ENCODE measurements around the gene RNLS. TPM values are rescaled to one million over a fixed set of nuclear protein-coding genes. Genes with fewer than 3 reads are reported as not detected.

RNLS gene
- total RNA-seq, 1 experiment from 2014 or later, result not detected

DNA sequence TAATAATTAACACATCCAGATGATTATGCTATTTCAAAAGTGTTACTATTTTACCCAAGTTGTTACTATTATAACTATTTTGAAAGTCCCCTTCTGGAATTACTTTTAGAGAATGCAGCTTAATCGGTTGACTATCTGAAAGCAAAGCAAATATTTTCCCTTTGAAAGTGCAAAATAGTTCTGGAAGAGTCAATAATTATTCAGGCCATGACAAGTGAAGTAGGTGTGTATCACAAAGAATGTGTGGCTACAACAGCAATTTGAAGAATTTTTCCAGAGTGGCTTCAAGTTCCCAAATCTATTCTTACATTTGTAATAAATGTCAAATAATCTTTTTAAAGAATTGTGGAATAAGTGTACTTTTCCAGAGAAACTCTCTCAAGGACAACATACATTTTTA is 42.8 kb downstream of the RNLS start:
- TF ChIP-seq, protein P1, sequence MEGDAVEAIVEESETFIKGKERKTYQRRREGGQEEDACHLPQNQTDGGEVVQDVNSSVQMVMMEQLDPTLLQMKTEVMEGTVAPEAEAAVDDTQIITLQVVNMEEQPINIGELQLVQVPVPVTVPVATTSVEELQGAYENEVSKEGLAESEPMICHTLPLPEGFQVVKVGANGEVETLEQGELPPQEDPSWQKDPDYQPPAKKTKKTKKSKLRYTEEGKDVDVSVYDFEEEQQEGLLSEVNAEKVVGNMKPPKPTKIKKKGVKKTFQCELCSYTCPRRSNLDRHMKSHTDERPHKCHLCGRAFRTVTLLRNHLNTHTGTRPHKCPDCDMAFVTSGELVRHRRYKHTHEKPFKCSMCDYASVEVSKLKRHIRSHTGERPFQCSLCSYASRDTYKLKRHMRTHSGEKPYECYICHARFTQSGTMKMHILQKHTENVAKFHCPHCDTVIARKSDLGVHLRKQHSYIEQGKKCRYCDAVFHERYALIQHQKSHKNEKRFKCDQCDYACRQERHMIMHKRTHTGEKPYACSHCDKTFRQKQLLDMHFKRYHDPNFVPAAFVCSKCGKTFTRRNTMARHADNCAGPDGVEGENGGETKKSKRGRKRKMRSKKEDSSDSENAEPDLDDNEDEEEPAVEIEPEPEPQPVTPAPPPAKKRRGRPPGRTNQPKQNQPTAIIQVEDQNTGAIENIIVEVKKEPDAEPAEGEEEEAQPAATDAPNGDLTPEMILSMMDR (IDR thresholded peaks at IDR 0.05; ENCODE audit: unreplicated experiment), result no peak
- Mint-ChIP-seq H3K27me3 (ENCODE audit: insufficient read depth, unreplicated experiment) (no peaks in the 10 kb centered on the region), H3K27ac (ENCODE audit: low read depth, unreplicated experiment) (peak overlapping the region; percentile 100), H3K36me3 (ENCODE audit: insufficient read depth, unreplicated experiment) (no peaks in the 10 kb centered on the region), H3K4me3 (ENCODE audit: unreplicated experiment) (no peak overlapping the region), H3K9me3 (ENCODE audit: unreplicated experiment) (no peaks in the 10 kb centered on the region), H3K4me1 (ENCODE audit: insufficient read depth, unreplicated experiment) (peaks cover 30% of the 10 kb centered on the region)
- POLR2A ChIA-PET, result interaction anchor here (1.2 to 4.3 kb wide), 7 partner anchors 12 to 722 kb away, joined by 3 to 34 read pairs (median 4); partner anchors contain the start of gene ATAD1
- DNase-seq (ENCODE audit: unreplicated experiment), result no peak
- CTCF ChIA-PET, result no interaction called here
- intact Hi-C loops (cut with micrococcal nuclease), result no loop called here
- BruUV-seq (replicated peaks), result no TSS peak

DNA sequence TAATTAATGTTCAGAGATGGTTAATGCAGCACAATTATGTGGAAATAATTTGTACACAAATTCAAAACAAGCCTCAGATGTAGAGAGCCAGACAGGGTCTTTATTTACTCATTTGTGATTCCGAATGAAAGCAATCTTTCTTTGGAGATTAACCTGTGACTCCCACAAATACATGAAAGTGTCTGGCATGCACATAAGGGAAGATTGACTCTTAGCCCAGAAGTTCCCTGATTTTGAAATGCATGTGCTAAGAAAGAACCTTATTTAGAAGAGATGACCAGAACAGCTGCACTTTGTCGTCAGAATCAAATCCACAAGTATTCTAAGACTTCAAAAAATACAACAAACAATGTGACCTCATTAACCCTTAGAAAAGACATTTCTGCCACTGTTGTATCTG is 45.1 kb downstream of the RNLS start:
- H3K4me3 Mint-ChIP-seq (ENCODE audit: unreplicated experiment), result no peak overlapping the region
- POLR2A ChIA-PET, result interaction anchor here (0.6 kb wide), 1 partner anchor 65 kb away, joined by 3 read pairs; no protein-coding TSS in a partner anchor

DNA sequence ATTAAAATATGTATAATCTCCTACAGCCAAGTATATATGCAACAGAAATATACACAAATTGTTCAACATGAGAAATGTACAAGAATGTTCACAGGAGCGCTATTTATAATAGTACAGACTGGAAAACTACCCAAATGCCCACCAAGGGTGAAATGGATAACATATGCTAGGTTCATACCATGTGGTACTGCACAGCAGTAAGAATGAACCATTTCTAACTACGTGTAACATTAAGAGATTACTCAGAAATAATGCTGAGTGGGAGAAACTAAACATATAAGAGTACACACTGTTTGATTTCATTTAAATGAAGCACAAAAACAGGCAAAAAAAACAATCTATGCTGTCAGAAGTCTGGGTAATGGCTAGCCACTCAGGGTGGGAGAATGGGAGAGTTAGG is 45.8 kb downstream of the RNLS start:
- no peak for DNase-seq (ENCODE audit: unreplicated experiment)
- no peak overlapping the region for H3K4me3 Mint-ChIP-seq (ENCODE audit: unreplicated experiment)
- H3K36me3 Mint-ChIP-seq (ENCODE audit: insufficient read depth, unreplicated experiment), result no peaks in the 10 kb centered on the region
- H3K27me3 Mint-ChIP-seq (ENCODE audit: insufficient read depth, unreplicated experiment), result no peaks in the 10 kb centered on the region
- no peaks in the 10 kb centered on the region for H3K9me3 Mint-ChIP-seq (ENCODE audit: unreplicated experiment)
- H3K27ac Mint-ChIP-seq (ENCODE audit: low read depth, unreplicated experiment), result peak overlapping the region; percentile 74
- ChIA-PET CTCF (interaction anchor here (0.9 kb wide), 1 partner anchor 37 kb away, joined by 4 read pairs; no protein-coding TSS in a partner anchor), POLR2A (interaction anchor here (0.6 to 1.7 kb wide), 4 partner anchors 14 to 675 kb away, joined by 3 to 5 read pairs (median 4); no protein-coding TSS in a partner anchor)
- TF ChIP-seq, protein P1 (IDR thresholded peaks at IDR 0.05; ENCODE audit: unreplicated experiment), result no peak
- intact Hi-C loops (cut with micrococcal nuclease), result no loop called here
- BruUV-seq (replicated peaks), result no TSS peak
- H3K4me1 Mint-ChIP-seq (ENCODE audit: insufficient read depth, unreplicated experiment), result peaks cover 30% of the 10 kb centered on the region

More for the DNA sequence above, 45.1 kb downstream of the RNLS start:
- Mint-ChIP-seq H3K36me3 (ENCODE audit: insufficient read depth, unreplicated experiment) (no peaks in the 10 kb centered on the region), H3K27ac (ENCODE audit: low read depth, unreplicated experiment) (peak overlapping the region; percentile 74), H3K4me1 (ENCODE audit: insufficient read depth, unreplicated experiment) (peaks cover 30% of the 10 kb centered on the region), H3K9me3 (ENCODE audit: unreplicated experiment) (no peaks in the 10 kb centered on the region), H3K27me3 (ENCODE audit: insufficient read depth, unreplicated experiment) (no peaks in the 10 kb centered on the region)
- DNase-seq (ENCODE audit: unreplicated experiment), result no peak
- CTCF ChIA-PET, result interaction anchor here (0.7 kb wide), 1 partner anchor 676 kb away, joined by 3 read pairs; no protein-coding TSS in a partner anchor
- TF ChIP-seq, protein P1 (IDR thresholded peaks at IDR 0.05; ENCODE audit: unreplicated experiment), result no peak
- intact Hi-C loops (cut with micrococcal nuclease), result no loop called here
- BruUV-seq (replicated peaks), result no TSS peak

DNA sequence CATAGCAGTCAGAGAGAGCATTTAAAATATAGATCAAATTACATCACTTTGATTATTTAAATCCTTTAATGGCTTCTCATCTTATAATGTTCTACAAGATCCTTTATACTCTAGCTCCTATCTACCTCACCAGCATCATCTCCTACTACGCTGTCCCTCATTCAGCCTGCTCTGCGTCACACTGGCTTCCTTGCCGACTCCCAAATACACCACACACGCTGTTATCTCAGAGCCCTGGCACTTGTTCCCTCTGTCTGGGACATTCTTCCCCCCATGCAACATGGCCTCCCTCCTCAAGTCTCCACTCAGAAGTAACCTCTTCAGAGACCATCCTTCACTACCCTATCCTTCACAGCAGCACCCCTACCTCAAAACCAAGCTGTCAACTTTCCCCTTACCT is 46.7 kb downstream of the RNLS start:
- H3K27ac Mint-ChIP-seq (ENCODE audit: low read depth, unreplicated experiment), result peak overlapping the region; percentile 82
- POLR2A ChIA-PET, result interaction anchor here (1.0 to 1.7 kb wide), 4 partner anchors 13 to 674 kb away, joined by 3 to 5 read pairs (median 4); no protein-coding TSS in a partner anchor

More for the DNA sequence above, 46.7 kb downstream of the RNLS start:
- Mint-ChIP-seq H3K9me3 (ENCODE audit: unreplicated experiment) (no peaks in the 10 kb centered on the region), H3K4me3 (ENCODE audit: unreplicated experiment) (no peak overlapping the region), H3K27me3 (ENCODE audit: insufficient read depth, unreplicated experiment) (no peaks in the 10 kb centered on the region), H3K4me1 (ENCODE audit: insufficient read depth, unreplicated experiment) (peaks cover 23% of the 10 kb centered on the region), H3K36me3 (ENCODE audit: insufficient read depth, unreplicated experiment) (no peaks in the 10 kb centered on the region)
- no peak for DNase-seq (ENCODE audit: unreplicated experiment)
- CTCF ChIA-PET, result interaction anchor here (0.7 to 0.9 kb wide), 2 partner anchors 12 to 37 kb away, joined by 3 to 4 read pairs; no protein-coding TSS in a partner anchor
- intact Hi-C loops (cut with micrococcal nuclease), result no loop called here
- no TSS peak for BruUV-seq (replicated peaks)
- TF ChIP-seq, protein P1 (IDR thresholded peaks at IDR 0.05; ENCODE audit: unreplicated experiment), result no peak
